Germinal center (tissue), 1 donor: ENCODE data around the gene CHD2.

ENCODE experiments used
- DNase-seq: peaks from one replicate; pipeline ENCODE4 v3.0.0; 2012; ENCODE audit warnings: mixed read lengths, low spot score

Gene CHD2

DNA sequence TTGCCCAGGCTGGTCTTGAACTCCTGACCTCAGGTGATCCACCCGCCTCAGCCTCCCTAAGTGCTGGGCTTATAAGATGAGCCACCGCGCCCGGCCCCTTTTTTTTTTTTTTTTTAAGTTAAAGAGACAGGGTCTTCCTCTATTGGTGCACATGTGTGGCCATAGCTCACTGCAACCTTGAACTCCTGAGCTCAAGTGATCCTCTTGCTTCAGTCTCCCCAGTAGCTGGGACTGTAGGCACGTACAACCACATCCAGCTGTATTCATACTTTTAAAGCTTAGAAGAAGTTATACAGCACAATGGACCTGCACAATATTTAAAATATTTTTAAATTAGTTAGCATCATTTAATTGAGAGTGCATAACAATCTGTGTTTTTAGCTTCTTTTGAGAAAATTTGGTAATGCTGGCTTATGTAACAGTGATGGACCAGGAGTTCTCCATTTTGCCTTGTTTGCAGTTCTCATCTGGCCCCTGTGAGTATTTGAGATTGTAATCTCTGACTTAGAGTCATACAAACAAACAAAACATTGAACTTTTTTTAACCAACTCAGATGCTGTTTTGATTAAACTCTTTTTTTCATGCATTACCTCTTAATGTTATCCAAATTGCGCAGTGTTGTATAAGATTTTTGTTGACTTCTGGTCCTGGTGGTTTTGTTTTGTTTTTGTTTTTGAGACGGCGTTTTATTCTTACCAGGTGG lies 33.0 kb downstream of the CHD2 start:
- no peak for DNase-seq

DNA sequence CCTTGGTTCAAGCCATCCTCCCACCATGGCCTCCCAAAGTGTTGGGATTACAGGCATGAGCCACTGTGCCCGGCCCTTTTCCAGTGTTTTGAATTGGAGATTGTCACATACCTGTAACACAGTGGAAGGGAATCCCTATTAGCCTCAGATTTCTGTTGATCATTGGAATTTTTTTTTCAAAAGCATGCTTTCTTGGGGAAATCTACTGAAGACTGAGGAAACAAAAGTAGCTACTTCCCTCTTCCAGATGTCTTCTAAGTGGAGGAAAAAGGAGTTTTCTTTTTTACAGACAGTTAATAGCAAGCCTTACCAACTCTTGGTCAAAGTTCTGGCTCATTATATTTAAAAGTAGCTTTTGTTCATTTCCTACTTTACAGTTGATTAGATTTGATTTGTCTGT lies 33.7 kb downstream of the CHD2 start:
- no peak for DNase-seq

DNA sequence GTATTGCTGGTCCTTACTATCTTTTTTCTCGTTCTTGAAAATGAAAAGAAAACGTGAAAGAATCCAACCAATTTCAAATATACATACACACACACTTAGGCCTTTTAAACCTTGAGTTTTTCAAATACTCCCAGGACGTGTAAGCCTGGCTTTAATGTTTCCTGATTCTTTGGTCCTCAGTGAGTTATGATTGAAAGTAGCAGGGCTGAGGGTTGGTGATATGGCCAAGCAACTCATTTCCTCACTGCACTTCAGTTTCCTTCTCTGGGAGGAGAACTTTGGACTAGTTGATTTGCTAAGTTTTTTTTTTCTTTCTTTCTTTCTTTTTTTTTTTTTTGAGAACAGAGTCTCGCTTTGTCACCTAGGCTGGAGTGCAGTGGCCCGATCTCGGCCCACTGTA lies 34.6 kb downstream of the CHD2 start:
- DNase-seq: no peak

DNA sequence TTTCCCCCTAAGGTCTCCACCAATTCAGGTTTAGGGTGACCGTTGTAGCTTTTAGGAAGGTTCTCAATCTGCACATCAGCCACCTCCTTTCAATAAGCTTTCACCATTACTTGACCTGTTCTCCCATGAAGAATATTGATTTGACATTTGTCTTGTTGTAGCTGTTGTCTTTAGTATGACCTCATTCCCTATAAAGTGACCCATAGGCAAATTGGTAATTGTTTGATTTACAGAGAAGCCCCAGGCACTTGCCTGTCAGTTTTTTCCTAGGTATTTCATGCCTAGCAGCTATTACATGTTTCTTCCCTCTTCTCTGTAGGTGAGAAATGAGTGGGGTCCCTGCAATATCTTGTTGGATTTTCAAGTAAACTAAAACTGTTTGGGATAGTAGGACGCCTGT lies 36.0 kb downstream of the CHD2 start:
- DNase-seq: no peak

DNA sequence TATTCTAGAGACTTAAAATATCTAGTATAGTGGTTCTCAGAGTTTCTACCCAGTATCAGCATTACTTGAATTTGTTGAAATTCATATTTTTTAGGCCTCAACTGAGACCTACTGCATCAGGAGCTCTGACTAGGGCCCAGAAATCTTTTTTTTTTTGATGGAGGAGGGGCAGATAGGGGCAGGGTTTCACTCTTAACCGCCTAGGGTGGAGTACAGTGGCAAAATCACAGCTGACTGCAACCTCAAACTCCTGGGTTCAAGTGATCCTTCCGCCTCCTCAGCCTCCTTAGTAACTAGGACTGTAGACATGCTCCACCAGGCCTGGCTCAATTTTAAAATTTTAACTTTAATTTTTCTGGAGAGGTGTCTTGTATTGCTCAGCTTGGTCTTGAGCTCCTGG lies 36.6 kb downstream of the CHD2 start:
- DNase-seq: no peak

DNA sequence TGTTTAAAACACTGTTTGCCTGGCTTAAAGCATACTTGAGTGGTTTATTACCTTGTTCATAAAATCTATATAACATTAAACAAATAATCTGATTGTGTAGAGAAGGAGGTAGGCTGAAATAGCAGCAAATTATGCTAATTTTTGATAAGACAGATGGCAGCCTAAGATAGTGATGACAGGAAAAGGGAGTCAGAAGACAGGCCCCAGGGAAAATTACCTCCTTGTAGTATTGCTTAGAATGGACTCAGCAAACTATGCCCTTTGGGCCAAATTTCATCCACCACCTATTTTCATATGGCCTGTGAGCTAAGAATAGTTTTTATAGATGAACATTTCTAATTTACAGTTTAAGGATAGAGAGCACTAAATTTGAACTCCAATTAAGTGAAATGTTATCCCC lies 37.8 kb downstream of the CHD2 start:
- no peak for DNase-seq

DNA sequence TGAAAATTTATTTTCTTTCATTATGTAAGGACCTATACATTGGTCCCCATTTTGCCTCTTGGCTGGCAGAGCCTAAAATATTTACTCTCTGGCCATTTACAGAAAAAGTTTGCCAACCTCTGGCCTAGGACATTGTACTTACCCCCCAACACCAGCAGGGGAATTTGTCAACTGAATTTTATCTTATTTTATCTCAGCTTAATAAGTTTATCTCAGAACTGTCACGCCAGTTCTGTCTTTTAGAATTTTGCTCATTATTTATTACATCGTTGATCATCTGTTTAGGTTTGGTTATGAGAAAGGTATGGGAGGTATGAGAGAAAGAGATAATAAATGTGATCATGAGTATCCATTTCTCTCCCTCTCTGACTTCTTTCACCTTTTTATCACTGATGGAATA lies 38.3 kb downstream of the CHD2 start:
- no peak for DNase-seq

DNA sequence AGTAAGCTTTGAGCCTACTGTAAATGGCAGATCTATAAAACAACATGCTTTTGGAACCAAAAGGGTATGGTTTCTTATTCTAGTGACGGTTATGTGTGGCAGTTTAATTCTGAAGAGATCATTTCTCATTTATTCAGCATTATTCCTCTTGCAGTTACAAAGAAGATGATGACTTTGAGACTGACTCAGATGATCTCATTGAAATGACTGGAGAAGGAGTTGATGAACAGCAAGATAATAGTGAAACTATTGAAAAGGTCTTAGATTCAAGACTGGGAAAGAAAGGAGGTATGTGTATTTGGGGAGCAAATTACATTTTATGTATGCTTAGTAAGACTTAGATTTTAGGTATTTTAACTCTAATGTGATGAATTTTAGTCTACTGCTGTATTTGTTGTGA lies 41.5 kb downstream of the CHD2 start:
- no peak for DNase-seq

DNA sequence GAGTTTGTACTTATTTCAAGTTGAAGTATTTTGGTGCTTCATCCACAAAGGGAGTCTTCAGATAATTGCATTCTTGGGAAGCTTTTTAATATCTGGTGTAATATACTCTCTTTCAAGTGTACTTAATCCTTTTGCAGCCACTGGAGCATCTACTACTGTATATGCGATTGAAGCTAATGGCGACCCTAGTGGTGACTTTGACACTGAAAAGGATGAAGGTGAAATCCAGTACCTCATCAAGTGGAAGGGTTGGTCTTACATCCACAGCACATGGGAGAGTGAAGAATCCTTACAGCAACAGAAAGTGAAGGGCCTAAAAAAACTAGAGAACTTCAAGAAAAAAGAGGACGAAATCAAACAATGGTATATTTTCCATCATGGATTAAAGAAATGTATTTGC lies 42.6 kb downstream of the CHD2 start:
- DNase-seq: no peak

DNA sequence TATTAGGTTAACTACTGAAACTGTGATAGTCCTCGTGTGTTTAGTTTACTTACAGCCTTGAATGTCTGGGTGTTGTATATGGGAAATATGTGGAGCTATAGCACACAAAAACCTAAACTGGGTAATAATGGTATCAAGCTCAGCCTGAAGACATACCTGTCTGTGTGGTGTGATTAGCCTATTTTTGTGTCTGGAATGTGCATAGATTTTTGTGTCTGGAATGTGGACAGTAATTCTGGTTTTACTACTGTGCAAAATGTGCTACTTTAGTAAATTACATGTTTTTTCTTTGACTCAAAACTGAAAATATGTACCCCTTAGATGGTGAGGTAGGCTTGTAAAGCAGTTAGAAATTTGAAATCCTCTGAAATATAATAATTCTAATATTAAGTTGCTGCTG lies 43.5 kb downstream of the CHD2 start:
- no peak for DNase-seq

DNA sequence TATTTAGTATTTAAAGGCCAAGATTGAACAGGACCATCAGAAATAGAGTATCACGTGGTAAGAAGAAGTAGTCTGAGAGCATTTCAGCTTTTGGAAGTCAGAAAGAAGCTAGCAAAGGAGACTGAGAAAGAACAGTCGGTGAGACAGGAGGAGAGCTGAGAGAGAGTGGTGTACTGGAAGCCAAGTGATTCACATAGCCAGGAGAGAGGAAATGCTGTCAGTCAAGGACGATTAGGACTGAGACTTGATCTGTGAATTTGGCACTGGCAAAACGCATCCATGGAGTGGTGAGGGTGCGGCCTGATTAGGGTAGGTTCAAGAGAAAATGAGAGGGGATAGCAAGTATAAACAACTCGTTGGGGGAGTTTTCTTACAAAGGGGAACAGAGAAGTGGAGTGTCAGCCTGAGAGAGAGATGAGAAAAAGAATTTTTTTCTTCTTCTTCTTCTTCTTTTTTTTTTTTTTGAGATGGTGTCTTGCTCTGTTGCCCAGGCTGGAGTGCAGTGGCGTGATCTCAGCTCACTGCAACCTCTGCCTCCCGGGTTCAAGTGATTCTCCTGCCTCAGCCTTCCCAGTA lies 44.9 kb downstream of the CHD2 start:
- no peak for DNase-seq

DNA sequence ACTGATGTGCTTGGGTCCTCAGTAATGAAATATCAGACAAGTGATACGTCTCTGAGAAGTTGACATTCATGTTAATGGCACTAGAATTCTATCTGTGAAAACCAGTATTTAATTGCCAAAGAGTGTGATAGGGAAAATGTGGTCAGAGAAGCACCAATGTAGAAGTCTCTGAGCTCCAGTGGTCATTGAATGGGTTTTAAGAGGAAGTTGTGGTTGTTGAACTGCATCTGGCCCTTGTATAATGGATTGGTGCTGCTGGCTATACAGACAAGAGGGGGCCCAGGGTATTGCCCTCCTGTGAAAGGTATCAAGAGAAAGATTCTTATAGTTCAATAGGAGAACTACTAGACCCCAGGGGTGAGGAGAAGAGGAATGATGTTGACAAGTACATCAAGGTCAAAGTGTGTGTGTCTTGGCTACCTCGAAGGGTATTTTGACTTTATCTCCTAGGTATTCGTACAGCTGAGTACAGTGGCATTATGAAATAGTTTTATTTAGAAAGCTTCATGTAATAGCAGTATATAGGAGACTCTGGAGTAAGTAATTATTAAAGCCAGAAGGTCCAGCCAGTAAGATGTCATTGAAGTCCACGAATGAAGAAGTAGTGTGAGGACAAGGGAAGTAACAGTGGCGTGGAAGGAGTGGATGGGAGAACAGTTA lies 47.1 kb downstream of the CHD2 start:
- DNase-seq: no peak

DNA sequence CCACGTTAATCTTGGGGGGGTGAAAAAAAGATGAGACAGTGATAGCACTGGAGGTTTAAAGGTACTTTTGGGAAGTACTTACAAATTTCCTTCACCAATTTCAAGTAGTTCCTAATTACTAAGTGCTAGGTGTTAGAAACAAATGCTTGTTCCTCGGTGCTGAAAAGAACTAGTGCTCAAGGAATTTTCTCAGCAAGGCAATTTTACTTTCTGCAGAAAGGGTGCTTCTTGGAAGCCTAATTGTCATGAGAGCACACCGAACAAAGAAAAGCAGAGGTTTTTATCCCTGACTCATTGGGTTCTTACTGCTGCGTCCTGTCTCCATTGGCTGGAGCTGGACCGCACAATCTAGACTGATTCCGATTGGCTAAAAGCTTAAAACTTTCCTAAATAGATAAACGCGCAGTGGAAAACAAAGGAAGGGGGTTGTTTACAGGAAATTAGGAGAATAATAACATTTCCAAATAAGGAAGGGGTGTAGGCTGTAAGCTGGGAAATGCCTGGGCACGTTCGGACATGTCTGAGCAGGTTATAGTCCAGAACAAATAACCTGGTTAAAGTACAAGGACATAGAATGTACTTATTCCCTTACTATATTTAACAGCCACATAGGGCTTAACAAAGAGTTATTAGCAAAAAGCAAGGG lies 49.6 kb downstream of the CHD2 start:
- no peak for DNase-seq

DNA sequence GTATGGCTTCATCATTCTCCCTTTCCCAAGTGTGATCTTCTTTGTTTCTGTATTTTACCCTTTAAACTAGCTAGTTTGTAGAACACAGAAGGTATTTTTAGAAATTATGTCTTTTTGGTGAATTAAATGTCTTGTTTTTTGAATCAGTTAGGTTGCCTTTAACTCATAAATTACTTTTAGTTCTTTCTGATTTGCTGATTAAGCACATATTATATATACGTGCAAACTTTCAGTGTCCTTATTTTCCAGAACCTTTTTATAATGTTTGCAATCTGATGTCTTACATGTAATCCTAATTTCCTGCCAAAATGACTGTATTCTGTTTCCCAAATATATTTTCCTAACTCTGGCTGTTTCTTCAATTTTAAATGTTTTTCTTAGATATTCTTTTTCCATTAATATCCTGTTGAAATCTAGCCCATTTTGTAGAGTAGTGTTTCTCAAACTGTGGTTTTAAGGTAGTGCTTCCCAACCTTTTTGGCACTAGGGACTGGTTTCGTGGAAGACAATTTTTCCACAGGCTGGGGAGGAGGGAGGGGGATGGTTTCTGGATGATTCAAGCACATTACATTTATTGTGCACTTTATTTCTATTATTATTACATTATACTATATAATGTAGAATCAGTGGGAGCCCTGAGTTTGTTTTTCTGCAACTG lies 51.8 kb downstream of the CHD2 start:
- DNase-seq: no peak

DNA sequence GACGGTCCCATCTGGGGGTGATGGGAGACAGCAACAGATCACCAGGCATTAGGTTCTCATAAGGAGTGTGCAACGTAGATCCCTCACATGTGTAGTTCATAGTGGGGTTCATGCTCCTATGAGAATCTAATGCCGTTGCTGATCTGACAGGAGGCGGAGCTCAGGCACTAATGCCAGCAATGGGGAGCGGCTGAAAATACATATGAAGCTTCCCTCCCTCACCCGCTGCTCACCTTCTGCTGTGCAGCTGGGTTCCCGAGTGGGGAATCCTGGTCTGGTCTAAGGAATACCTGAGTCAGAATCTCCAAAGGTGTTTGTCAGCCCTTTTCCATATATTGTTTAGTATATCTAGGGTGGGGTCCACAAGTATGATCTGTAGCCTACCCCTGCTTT lies 52.3 kb downstream of the CHD2 start:
- DNase-seq: no peak

DNA sequence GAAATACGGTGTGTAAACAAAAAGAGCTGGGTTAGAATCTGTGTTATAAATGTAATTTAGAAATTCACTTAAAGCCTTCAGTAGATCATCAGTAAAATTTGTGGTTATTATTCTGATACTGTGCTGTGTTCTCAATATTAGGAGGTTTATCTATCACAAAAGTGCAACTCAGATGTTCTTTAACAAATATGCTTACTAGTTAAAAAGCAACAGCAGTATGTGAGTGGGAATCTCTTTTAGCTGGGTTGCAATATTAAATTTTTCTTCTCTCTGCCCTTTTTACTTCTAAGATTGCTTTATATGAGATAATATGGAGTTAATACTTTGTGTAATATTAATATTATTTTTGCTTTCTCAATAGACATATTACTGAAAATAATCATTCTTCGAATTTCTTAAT lies 53.4 kb downstream of the CHD2 start:
- DNase-seq: no peak

DNA sequence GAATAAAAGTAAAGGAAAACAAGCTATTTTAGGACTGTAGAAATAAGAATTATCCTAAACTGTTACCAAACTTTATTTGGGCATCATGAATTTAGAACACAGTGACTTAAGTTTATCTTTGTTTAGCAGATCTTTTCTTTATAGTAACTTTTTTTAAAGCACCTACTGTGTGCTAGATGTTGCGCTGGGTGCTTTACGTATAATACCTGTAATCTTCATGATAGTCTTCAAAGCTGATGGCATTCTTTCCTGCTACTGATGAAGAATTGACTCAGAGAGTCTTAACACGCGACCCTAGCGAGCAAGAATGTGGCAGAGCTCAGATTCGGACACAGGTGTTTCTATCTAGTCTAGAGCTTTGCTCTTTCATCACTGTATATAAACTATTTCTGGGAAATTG lies 53.9 kb downstream of the CHD2 start:
- no peak for DNase-seq

DNA sequence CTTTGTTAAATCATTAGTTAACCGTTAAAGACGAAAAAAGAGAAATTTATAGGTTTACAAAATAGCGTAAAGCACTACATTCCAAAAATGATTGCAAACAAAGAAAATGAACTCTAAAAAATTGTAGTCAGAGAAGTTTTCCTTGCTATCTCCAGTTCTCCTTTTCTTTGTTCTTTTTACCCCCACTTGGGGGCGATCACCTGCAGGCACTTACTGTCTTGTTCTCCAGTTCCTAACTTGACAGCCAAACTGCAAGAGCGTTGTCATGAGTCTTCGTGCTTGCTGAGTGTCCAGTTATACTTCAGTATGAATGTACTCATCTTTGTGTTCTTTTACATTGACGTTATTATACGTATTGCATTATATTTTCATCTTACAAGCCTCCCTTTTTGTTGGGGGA lies 54.5 kb downstream of the CHD2 start:
- peak; percentile 7 for DNase-seq

DNA sequence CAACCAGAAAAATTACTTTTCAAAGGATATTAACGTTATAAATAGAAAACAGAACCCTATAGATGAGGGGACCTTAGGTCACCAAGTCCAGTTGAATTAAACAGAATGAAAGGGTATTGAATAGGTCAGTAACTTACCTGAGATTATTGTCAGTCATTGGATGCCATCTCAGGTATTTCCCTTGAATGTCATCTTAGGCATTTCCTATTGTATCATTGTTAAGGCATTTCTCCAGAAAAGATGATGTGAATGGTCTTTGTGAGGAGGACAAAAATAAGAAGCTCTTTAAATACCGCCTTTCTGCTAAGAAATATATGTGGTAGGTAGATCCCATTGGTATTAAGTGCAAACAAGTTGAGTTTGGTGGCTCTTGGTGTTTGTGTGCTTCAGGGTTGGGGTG lies 55.6 kb downstream of the CHD2 start:
- DNase-seq: no peak

DNA sequence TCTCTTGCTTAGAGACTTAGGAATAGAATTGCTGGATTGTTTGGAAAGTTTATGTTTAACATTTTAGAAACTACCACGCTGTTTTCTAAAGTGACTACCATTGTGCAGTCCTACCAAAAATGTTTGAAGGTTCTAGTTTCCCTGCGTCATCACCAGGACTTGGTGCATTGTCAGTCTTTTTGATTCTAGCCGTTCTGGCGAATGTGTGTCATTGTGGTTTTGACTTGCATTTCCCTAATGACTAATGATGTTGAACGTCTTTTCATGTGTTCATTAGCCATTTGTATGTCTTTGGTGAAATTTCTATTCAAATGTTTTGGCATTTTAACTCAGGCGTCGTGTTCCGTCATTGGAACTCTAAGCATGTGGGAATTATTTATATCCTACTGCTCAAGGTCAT lies 58.0 kb downstream of the CHD2 start:
- DNase-seq: no peak

DNA sequence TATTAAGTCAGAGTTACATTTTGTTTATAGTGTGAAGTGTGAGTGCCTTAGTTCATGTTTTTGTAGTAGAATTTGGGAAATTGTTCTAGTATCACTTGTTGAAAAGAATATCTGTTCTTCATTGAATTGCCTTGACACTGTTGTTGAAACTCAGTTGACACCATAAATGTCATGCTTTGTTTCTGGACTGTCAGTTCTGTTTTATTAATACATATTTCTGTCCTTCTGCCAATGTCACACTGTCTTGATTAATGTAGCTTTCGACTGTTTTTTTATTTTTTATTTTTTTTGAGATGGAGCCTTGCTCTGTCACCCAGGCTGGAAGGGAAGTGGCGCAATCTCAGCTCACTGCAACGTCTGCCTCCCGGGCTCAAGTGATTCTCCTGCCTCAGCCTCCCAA lies 59.1 kb downstream of the CHD2 start:
- no peak for DNase-seq

DNA sequence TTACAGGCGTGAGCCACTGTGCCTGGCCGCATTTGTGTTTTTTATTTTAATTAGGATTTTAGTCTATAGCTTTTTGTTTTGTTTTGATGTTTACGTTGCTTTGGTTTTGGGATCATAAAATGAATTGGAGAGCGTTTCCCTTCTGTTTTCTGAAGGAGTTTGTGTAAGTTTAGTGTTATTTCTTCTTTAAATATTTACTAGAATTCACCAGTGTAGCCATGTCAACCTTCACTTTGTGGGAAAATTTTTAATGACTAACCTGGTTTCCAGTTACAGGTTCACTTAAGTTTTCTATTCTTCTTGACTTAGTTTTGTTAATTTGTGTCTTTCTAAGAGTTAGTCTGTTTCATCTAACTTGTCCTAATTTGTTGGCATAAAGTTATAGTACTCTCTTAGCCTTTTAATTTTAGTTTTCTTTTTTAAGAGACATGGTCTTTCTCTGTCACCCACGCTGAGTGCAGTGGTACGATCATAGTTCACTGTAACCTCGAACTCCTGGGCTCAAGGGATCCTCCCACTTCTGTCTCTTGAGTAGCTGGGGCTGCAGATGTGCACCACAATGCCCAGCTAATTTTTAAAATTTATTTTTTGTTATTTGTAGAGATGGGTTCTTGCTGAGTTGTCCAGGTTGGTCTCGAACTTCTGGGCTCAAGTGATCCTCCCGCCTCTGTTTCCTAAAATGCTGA lies 61.0 kb downstream of the CHD2 start:
- DNase-seq: no peak
